Measurements from ENCODE around the gene TGFB1. TPM values are rescaled to one million over a fixed set of nuclear protein-coding genes. Genes with fewer than 3 reads are reported as not detected.
A peak's percentile ranks its signal among the peaks of the same experiment; 100 is the strongest.

TGFB1 gene
- total RNA-seq, 1 donor from 2014 or later: 4.5 TPM

DNA sequence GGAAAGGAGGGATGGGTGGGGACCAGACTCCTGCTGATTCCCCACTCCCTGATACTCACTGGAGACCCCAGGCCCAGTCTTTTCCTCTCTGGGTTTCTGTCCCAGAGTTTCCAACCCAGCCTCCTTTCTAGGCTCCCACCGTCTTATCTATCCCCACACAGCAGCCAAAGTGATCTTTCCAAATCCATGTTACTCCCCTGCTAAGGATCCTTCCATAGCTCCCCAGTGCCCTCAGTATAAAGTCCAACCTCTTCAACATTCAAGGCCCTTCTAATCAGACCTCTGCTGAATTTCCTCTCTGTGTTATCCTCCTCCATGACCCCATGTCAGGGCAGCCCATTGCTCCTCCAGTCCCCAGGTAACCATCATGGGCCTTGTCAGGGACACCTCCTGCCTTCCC, 1.3 kb upstream of the TGFB1 start:
- FAIRE-seq: no peak
- Histone ChIP-seq H3K4me3 (ENCODE audit: low read depth, low read length) (no peak overlapping the region), H3K27me3 (ENCODE audit: control insufficient read depth, insufficient read depth, low read length) (no peaks in the 10 kb centered on the region), H3K36me3 (ENCODE audit: control insufficient read depth, insufficient read depth, low read length) (no peaks in the 10 kb centered on the region)
- DNase-seq (ENCODE audit: low read depth): no peak
- TF ChIP-seq, protein P1, sequence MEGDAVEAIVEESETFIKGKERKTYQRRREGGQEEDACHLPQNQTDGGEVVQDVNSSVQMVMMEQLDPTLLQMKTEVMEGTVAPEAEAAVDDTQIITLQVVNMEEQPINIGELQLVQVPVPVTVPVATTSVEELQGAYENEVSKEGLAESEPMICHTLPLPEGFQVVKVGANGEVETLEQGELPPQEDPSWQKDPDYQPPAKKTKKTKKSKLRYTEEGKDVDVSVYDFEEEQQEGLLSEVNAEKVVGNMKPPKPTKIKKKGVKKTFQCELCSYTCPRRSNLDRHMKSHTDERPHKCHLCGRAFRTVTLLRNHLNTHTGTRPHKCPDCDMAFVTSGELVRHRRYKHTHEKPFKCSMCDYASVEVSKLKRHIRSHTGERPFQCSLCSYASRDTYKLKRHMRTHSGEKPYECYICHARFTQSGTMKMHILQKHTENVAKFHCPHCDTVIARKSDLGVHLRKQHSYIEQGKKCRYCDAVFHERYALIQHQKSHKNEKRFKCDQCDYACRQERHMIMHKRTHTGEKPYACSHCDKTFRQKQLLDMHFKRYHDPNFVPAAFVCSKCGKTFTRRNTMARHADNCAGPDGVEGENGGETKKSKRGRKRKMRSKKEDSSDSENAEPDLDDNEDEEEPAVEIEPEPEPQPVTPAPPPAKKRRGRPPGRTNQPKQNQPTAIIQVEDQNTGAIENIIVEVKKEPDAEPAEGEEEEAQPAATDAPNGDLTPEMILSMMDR (IDR thresholded peaks at IDR 0.05; ENCODE audit: insufficient read depth, low read length, severe bottlenecking): no peak

DNA sequence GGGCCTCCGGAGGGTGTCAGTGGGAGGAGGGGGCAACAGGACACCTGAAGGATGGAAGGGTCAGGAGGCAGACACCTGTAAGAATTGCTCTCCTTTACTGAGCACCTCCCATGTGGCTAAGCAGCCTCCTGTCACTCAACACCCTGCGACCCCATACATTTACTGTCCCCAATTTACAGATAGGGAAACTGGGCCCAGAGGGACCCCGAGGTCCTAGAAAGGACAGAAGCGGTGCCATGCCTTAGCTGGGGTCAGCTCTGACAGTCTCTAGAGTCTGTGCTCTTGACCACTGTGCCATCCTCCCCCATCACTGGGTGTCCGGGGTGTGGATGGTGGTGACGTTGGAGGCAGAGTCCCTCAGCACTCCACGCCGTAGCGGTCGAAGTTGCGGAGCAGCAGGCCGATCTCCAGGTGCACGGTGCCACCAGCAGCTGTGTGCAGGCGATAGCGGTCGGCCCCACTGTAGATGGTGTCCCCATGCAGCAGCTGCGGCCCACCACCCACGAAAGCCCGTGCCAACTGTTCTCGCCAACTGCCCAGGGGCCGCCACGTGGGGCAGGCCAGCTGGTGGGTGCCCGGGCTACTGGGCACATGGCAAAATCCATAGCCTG, 726 bp upstream of the TGFB1 start:
- Histone ChIP-seq H3K4me3 (ENCODE audit: low read depth, low read length) (peak overlapping the region; percentile 64), H3K27me3 (ENCODE audit: control insufficient read depth, insufficient read depth, low read length) (no peaks in the 10 kb centered on the region), H3K36me3 (ENCODE audit: control insufficient read depth, insufficient read depth, low read length) (no peaks in the 10 kb centered on the region)
- TF ChIP-seq, protein P1 (IDR thresholded peaks at IDR 0.05; ENCODE audit: insufficient read depth, low read length, severe bottlenecking): no peak
- FAIRE-seq: no peak
- no peak for DNase-seq (ENCODE audit: low read depth)

DNA sequence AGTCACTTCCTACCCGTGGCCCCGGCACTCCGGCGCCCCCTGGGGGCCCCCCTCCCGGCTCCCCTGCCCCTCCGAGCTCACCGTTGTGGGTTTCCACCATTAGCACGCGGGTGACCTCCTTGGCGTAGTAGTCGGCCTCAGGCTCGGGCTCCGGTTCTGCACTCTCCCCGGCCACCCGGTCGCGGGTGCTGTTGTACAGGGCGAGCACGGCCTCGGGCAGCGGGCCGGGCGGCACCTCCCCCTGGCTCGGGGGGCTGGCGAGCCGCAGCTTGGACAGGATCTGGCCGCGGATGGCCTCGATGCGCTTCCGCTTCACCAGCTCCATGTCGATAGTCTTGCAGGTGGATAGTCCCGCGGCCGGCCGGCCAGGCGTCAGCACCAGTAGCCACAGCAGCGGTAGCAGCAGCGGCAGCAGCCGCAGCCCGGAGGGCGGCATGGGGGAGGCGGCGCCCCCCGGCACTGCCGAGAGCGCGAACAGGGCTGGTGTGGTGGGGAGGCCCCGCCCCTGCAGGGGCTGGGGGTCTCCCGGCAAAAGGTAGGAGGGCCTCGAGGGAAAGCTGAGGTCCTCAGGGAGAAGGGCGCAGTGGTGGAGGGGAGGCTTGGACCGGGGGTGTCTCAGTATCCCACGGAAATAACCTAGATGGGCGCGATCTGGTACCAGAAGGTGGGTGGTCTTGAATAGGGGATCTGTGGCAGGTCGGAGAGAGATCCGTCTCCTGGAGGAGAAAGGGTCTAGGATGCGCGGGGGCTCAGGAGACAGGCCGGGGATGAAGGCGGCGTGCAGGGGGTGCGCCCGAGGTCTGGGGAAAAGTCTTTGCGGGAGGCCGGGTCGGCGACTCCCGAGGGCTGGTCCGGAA, 885 bp downstream of the TGFB1 start:
- TF ChIP-seq, protein P1 (IDR thresholded peaks at IDR 0.05; ENCODE audit: insufficient read depth, low read length, severe bottlenecking): peak; percentile 68
- DNase-seq (ENCODE audit: low read depth): peak; percentile 38

DNA sequence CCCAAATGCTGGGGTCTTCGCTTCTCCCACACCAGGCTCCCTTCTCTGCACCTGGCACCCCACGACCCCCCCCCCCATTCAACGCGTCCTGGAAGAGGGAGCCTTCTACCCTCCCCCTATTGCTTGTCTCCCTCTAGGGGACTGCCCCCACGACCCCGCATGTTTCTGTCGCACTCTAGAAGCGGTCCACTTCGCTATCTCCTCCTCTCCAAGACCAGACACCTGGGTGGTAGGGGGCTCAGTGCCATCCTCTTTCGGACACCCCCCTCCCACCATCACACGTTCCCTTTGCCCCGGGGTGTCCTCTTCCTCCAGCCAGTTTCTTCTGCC, 1.5 kb downstream of the TGFB1 start:
- peaks cover 1% of the 10 kb centered on the region for H3K36me3 ChIP-seq (ENCODE audit: control insufficient read depth, insufficient read depth, low read length)
- DNase-seq (ENCODE audit: low read depth) (no peak), FAIRE-seq (no peak)
- TF ChIP-seq, protein P1 (IDR thresholded peaks at IDR 0.05; ENCODE audit: insufficient read depth, low read length, severe bottlenecking): no peak
- peak overlapping the region; percentile 64 for H3K4me3 ChIP-seq (ENCODE audit: low read depth, low read length)
- no peaks in the 10 kb centered on the region for H3K27me3 ChIP-seq (ENCODE audit: control insufficient read depth, insufficient read depth, low read length)

More for the DNA sequence above, 885 bp downstream of the TGFB1 start:
- Histone ChIP-seq H3K4me3 (ENCODE audit: low read depth, low read length) (peak overlapping the region; percentile 64), H3K27me3 (ENCODE audit: control insufficient read depth, insufficient read depth, low read length) (no peaks in the 10 kb centered on the region), H3K36me3 (ENCODE audit: control insufficient read depth, insufficient read depth, low read length) (peaks cover 1% of the 10 kb centered on the region)
- FAIRE-seq: no peak

DNA sequence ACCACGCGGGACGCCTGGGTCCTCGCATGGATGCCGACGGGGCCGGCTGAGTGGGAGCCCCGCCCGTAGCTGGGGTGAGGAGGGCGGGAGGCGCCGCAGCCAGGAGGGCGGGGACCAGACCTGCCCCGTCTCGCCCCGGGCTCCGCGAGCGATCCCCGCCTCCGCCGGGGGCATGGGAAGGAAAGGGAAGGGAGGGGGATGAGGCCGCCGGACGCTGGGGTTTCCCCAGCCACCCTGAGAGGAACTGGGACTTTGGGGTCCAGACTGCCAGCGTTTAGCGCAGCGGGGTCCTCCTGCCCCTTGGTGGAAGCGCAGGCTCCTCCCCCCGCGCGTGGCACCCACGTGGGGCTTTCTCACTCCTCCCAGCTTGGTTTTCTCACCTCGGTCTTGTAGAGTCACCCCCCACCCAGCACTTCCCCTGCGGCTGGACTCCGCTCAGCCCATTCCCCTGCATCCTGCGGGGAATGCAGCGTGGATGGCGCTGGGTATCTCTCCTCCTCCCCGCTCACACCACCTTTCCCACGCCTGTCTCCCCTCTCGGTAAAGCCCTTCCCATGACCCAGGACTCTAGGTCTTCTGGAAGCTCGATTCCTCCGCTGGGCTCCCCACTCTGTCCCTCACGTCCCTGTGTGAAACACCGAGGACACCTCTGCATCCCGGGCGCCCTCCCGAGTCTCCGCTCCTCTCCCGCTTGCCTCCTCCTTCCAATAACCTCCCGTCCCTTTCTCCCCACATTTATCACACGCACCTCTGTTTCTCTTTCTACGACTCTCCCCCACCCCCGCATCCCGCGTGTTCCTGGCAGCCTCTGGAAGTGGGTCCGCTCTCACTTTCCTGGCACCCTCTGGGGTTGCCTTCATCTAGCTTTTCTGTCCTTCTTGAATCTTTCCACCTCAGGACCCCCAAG, 2.1 kb downstream of the TGFB1 start:
- FAIRE-seq (no peak), DNase-seq (ENCODE audit: low read depth) (peak; percentile 55)
- no peaks in the 10 kb centered on the region for H3K27me3 ChIP-seq (ENCODE audit: control insufficient read depth, insufficient read depth, low read length)
- TF ChIP-seq, protein P1 (IDR thresholded peaks at IDR 0.05; ENCODE audit: insufficient read depth, low read length, severe bottlenecking): no peak
- peaks cover 1% of the 10 kb centered on the region for H3K36me3 ChIP-seq (ENCODE audit: control insufficient read depth, insufficient read depth, low read length)
- peak overlapping the region; percentile 64 for H3K4me3 ChIP-seq (ENCODE audit: low read depth, low read length)

All from bronchial epithelial cell (primary cell).